GM10266 (cell line): ENCODE measurements around the gene ATF6.

Source experiments
- DNase-seq: peaks from one replicate; pipeline ENCODE4 v3.0.0; 2012; ENCODE audit errors: extremely low spot score
- TF ChIP-seq, protein P1 (sequence below): IDR thresholded peaks from 2 replicates; pipeline ENCODE4 v1.5.1; 2012; ENCODE audit warnings: mild to moderate bottlenecking, low read depth; ENCODE audit not compliant: control insufficient read depth, insufficient read depth; ENCODE audit errors: missing control alignments

Gene ATF6

DNA sequence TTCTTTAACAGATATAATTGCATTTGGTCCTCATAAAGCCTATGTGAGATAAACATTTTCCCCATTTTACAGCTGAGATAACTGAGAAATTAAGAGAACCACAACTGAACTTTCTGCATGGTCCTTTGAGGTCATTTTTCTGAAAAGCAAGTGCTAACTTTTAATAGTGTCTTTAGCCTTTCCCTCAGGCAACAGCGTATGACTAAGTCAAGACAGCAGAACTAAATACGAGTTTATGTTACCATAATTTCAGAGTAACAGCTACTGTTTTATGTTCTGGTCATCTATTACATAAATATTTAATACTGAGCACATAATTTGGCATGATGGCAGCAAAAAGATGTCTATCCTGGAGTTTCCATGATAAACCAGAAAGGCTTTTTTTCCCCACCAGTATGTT is 161.9 kb downstream of the ATF6 start:
- DNase-seq: no peak
- TF ChIP-seq, protein P1, sequence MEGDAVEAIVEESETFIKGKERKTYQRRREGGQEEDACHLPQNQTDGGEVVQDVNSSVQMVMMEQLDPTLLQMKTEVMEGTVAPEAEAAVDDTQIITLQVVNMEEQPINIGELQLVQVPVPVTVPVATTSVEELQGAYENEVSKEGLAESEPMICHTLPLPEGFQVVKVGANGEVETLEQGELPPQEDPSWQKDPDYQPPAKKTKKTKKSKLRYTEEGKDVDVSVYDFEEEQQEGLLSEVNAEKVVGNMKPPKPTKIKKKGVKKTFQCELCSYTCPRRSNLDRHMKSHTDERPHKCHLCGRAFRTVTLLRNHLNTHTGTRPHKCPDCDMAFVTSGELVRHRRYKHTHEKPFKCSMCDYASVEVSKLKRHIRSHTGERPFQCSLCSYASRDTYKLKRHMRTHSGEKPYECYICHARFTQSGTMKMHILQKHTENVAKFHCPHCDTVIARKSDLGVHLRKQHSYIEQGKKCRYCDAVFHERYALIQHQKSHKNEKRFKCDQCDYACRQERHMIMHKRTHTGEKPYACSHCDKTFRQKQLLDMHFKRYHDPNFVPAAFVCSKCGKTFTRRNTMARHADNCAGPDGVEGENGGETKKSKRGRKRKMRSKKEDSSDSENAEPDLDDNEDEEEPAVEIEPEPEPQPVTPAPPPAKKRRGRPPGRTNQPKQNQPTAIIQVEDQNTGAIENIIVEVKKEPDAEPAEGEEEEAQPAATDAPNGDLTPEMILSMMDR: no peak

DNA sequence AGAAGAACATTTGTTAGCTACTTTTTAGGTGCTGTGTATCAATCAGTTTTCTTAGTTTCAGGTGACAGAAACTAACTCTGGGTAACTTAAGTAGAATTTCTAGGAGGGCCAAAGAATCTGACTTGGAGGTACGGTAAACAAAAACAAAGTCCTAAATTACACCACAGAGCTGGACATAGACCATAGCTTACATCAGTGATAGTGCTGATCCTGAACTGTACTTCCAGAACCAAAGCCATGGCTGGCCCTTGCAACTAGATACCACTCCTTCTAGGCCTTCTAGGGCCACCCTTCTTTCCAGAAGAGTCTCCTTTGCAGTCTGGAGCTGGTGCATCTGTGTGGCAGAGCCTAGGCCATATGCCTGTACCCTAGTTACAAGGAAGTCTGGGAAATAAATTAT is 163.0 kb downstream of the ATF6 start:
- no peak for DNase-seq
- TF ChIP-seq, protein P1: no peak

DNA sequence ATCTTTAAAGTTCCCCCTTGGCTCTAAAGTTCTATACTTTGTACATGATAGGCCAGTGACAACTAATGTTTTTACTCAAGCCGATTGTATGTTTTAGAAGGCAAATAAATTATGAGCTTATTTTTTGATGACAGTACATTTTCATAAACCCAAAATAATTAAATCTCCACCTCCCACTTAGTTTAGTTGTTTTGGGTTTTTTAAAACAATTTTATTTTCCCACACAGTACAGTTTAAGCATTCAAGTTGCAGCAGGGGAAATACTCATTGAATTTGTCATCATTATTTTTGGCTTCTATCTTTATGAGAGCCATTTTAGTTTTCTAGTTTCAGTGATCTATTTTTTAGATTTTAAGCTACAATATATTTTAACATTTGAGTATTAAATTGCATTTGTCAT is 163.9 kb downstream of the ATF6 start:
- TF ChIP-seq, protein P1: no peak
- DNase-seq: no peak

DNA sequence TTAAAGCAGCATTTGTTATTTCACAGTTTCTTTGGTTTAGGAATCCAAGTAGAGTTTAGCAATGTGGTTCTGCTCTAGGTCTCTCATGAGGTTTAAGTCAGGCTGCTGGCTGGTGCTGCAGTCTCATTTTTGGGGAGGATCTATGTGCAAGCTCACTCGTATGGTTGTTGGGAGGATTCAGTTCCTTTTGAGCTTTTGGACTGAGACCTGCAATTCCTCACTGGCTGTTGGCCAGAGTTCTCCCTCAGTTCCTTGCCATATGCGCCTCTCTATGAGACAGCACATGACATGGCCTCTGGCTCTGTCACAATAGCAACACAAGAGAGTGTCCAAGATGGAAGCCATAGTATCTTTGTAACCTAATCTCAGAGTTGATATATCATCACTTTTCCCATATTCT is 166.5 kb downstream of the ATF6 start:
- no peak for DNase-seq
- TF ChIP-seq, protein P1: no peak

DNA sequence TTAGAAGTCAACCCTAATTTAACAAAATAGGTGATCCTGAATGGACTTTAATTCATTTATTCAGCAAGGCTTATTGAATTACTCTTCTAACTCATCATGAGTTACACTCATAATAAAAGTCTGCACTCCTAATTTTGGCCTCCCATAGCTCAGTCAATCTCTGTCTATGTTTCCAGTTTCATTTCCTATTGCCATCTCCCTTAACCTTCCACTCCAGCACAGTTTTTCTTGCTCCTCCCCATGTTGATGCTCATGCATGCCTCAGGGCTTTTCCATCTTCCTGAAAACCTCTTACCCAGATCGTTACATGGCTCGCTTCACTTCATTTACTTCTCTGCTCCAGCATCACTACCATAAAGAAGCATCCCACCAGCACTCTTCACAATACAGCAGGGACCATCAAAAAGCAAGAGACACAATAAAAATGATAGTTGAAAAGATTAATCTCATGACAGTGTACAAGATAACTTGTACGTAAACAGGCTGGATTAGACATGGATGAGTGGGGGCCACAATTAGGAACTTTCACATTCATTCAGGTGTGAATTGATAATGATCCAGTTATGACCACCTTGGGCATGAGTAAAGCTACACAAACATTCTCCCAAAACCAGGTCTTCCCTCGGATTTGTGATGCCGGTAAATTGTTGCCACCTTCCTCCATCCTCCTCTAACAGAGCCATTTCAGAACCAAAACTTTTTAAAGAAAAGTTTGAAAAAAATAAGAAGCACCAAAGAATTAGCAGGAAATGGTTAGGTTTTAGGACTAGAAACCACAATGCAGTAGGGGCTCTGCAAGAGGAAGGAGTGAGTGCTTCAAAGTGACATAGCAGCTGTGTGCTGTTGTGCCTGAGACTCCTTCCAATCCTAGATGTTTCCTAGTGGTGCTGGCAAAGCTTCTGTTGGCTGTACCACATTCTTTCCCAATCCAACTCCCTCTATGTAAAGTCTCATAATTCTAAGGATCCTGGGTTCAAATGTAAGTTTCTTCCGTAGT is 167.8 kb downstream of the ATF6 start:
- TF ChIP-seq, protein P1: no peak
- DNase-seq: no peak

DNA sequence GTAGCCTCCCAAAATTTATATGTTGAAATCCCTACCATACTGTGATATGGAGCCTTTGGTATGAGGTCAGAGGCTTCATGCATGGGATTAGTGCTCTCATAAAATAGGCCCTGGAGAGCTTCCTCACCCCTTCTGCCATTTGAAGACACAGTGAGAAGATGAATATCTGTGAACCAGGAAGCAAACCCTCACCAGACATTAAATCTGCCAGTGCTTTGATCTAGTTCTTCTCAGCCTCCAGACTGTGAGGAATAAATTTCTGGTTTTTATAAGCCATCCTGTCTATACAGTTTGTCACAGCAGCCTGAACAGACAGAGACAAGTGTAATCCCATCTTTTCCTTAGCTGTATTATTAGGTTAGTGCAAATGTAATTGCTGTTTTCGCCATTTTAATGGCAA is 169.1 kb downstream of the ATF6 start:
- DNase-seq: no peak
- TF ChIP-seq, protein P1: no peak

DNA sequence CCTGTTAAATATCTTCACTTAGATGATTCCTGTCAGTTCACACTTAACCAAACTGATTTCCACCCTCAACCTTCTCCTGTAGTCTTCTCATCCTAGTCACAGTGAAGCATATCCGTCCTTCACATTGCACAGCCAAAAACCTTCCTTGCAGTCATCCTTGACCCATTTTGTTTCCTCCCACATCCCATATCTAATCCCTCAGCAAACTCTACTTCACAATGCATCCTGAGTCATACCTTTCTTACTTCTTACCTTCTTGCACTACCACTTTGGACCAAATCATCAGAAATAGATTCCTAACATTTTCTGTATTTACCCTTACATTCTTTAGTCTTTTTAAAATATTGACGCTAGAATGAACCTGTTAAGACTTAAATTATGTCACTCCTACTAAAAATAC is 170.7 kb downstream of the ATF6 start:
- TF ChIP-seq, protein P1: no peak

More for the DNA sequence above, 170.7 kb downstream of the ATF6 start:
- no peak for DNase-seq
